Activated naive CD4-positive, alpha-beta T cell treated with anti-CD3 and anti-CD28 coated beads, Interleukin-2, amount 50 U/mL, for 24 hours (primary cell): ENCODE measurements around the gene PGS1.

ENCODE experiments used
- H3K27ac Mint-ChIP-seq: one replicate; pipeline ENCODE4 v1.8.0; 2021; ENCODE audit warnings: mild to moderate bottlenecking, mixed read lengths
- H3K27me3 Mint-ChIP-seq: one replicate; pipeline ENCODE4 v1.8.0; 2021; ENCODE audit warnings: mixed read lengths
- H3K36me3 Mint-ChIP-seq: one replicate; pipeline ENCODE4 v1.8.0; 2021; ENCODE audit warnings: mixed read lengths
- H3K4me1 Mint-ChIP-seq: one replicate; pipeline ENCODE4 v1.8.0; 2021; ENCODE audit warnings: mixed read lengths
- H3K4me3 Mint-ChIP-seq: one replicate; pipeline ENCODE4 v1.8.0; 2021; ENCODE audit warnings: mild to moderate bottlenecking, mixed read lengths
- H3K9me3 Mint-ChIP-seq: one replicate; pipeline ENCODE4 v1.8.0; 2021; ENCODE audit warnings: mixed read lengths

The PGS1 gene

GRCh38 chr17:78417531-78417909 lies 39.1 kb downstream of the PGS1 start:
- H3K4me1 Mint-ChIP-seq = peaks cover 67% of the 10 kb centered on the region
- H3K36me3 Mint-ChIP-seq = peaks cover 4% of the 10 kb centered on the region
- no peak overlapping the region for H3K27ac Mint-ChIP-seq
- H3K27me3 Mint-ChIP-seq = no peaks in the 10 kb centered on the region
- H3K9me3 Mint-ChIP-seq = no peaks in the 10 kb centered on the region
- peak overlapping the region; percentile 30 for H3K4me3 Mint-ChIP-seq

GRCh38 chr17:78418326-78419026 lies 40.0 kb downstream of the PGS1 start:
- Mint-ChIP-seq H3K4me3 (no peak overlapping the region), H3K27me3 (no peaks in the 10 kb centered on the region), H3K4me1 (peaks cover 57% of the 10 kb centered on the region), H3K9me3 (no peaks in the 10 kb centered on the region), H3K36me3 (peaks cover 4% of the 10 kb centered on the region), H3K27ac (no peak overlapping the region)

- peaks cover 8% of the 10 kb centered on the region for H3K36me3 Mint-ChIP-seq
- H3K27me3 Mint-ChIP-seq = no peaks in the 10 kb centered on the region
- peaks cover 40% of the 10 kb centered on the region for H3K4me1 Mint-ChIP-seq
- H3K4me3 Mint-ChIP-seq = no peak overlapping the region
- no peaks in the 10 kb centered on the region for H3K9me3 Mint-ChIP-seq
- peak overlapping the region; percentile 32 for H3K27ac Mint-ChIP-seq
Observed at GRCh38 chr17:78419970-78420815, 41.7 kb downstream of the PGS1 start.

DNA sequence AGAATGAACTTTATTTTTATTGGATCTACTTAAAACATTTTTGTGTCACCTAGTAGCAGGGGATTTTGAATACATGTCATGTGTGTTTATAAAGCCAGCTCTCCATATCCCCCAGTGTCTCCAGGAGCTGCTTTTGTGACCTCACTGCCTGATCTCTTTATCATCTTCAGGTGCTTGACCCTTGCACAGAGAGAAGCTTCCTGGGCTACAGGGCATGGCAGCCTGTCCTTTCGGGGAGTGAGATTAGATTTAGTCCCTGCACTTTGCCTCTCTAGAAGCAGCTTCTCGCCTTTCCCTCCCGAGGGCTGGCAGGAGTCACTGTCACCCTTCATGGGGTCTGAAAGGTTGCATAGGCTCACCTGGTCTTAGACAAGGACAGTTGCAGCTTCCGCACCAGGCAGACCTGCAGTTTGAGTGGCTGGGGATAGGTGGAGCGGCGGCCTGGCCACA lies 42.7 kb downstream of the PGS1 start:
- Mint-ChIP-seq H3K27me3 (no peaks in the 10 kb centered on the region), H3K4me1 (peaks cover 31% of the 10 kb centered on the region), H3K9me3 (no peaks in the 10 kb centered on the region), H3K27ac (peak overlapping the region; percentile 35), H3K4me3 (no peak overlapping the region), H3K36me3 (peaks cover 8% of the 10 kb centered on the region)

- Mint-ChIP-seq H3K36me3 (peaks cover 8% of the 10 kb centered on the region), H3K27me3 (no peaks in the 10 kb centered on the region), H3K27ac (no peak overlapping the region), H3K4me1 (peaks cover 25% of the 10 kb centered on the region), H3K9me3 (no peaks in the 10 kb centered on the region), H3K4me3 (no peak overlapping the region)
Observed at GRCh38 chr17:78421534-78422266, 43.3 kb downstream of the PGS1 start.

DNA sequence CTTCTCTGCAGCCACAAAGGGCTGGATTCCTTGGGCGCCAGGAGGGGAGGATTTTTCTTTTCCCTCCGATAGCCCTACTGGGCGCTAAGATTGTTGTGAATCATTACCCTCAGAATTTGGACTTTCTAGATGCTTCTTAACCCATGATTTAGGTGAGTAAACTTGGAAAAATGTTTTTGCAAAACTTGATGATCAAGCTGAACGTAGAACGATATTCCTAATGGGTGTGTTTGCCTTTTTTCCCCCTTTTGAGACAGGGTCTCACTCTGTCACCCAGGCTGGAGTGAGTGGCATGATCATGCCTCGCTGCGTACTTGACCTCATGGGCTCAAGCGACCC lies 43.8 kb downstream of the PGS1 start:
- Mint-ChIP-seq H3K36me3 (peaks cover 8% of the 10 kb centered on the region), H3K4me1 (peaks cover 19% of the 10 kb centered on the region), H3K4me3 (no peak overlapping the region), H3K27ac (no peak overlapping the region), H3K9me3 (no peaks in the 10 kb centered on the region), H3K27me3 (no peaks in the 10 kb centered on the region)

DNA sequence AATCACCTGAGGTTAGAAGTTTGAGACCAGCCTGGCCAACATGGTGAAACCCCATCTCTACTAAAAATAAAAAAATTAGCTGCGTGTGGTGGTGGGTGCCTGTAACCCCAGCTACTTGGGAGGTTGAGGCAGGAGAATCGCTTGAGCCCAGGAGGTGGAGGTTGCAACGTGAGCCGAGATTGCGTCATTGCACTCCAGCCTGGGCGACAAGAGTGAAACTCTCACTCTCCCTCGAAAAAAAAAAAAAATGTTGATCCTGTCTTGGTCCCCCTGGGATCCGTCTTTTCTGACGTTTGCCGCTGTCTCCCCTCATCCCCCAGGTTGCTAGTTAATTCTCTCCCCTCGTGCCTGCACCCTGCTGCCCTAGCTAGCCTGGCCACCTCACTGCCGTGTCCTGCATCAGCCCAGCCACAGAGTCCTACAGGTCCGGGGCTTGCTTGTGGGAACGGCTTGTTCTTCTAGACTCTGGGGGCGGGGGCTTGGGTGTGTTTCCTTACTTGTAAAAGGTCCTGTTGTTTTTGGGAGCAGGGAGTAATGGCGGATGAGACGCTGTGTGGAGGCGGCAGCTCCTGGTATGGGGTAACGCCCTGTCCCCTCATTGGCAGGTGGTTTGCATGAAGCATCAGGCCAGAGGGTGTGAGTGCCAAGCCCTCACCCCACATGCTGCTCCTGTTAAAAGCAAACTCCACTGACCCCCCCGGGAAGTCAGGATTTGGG lies 44.6 kb downstream of the PGS1 start:
- no peaks in the 10 kb centered on the region for H3K9me3 Mint-ChIP-seq
- H3K27ac Mint-ChIP-seq = no peak overlapping the region
- peaks cover 8% of the 10 kb centered on the region for H3K36me3 Mint-ChIP-seq
- no peaks in the 10 kb centered on the region for H3K27me3 Mint-ChIP-seq
- peaks cover 15% of the 10 kb centered on the region for H3K4me1 Mint-ChIP-seq
- no peak overlapping the region for H3K4me3 Mint-ChIP-seq

DNA sequence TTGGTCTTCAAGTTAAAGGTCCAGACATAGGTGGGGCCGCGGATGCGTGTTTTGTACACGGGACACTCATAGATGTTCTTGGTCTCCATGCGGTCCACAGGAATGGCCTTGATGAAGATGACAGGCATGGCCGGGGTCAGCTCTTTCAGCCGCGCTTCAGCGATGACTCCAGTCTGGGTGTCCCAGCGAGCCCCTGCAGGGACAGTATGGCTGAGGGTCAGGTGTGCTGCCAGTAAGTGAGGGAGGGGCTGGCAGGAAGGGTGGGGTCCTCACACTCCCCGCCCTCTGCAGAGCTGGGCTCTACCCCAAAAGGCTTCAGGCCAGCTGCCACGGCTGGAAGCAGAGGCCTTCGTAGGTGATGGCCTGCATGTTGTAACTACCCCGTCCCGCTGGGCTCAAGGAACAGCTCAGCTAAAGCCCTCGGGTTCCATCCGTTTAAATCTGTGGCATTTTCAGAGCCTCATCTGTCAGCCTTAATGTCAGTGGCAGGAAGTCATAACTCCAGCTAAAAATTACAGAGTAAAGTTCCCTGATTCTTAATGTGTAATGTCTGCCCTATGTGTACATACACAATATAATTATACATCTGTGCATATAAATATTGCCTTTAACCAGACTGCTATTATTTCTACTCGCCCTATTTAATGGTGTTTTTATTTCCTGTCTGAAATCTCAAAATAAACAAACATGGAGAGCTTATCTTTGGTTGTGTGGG lies 45.7 kb downstream of the PGS1 start:
- Mint-ChIP-seq H3K4me3 (no peak overlapping the region), H3K27ac (no peak overlapping the region), H3K4me1 (peaks cover 15% of the 10 kb centered on the region), H3K36me3 (peaks cover 9% of the 10 kb centered on the region), H3K27me3 (no peaks in the 10 kb centered on the region), H3K9me3 (no peaks in the 10 kb centered on the region)

DNA sequence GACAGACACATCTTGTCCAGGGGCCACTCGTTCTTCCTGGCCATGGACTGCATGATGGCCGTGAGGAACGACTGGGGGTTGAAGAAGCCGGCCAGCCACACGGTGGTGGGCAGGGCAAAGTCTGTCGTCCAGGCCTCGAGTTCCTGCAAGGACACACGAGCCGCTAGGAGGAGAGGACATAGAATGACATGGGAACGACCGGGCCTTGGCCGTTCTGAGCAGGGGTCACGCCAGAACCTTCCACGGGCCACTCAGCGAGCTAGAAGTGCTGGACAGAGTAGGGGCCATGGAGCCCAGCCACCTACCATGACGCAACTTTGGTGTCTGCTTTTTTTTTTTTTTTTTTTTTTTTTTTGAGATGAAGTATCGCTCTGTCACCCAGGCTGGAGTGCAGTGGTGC lies 47.0 kb downstream of the PGS1 start:
- peaks cover 7% of the 10 kb centered on the region for H3K36me3 Mint-ChIP-seq
- no peaks in the 10 kb centered on the region for H3K27me3 Mint-ChIP-seq
- no peak overlapping the region for H3K27ac Mint-ChIP-seq

DNA sequence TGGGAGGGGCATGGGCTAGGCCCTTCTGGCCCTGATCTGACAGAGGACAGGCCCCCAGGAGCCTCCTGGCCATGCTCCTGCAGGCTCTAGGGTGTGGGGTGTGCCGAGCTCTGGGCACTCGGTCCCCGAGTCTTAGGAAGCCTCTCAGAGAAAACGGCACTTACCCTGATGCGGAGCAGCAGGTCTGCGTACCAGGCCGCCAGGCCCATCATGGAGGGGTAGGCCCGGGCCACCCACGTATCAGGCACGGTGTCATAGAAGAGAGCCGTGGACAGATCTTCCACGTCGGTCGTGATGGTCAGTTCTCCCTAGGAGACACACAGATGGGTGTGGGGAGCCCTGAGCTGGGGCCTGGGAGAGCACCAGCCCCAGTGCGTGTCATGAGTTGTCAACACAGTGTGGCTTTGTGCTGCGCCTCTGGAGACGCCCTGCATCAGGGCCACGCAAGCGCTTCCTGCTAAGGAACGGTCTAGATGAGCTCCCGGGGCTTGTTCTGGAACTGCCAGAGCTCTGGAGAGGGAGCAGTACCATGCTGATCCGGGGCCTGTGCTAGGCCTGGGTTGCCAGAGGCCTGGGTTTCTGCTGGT lies 47.9 kb downstream of the PGS1 start:
- Mint-ChIP-seq H3K27me3 (no peaks in the 10 kb centered on the region), H3K36me3 (peaks cover 7% of the 10 kb centered on the region), H3K9me3 (no peaks in the 10 kb centered on the region), H3K27ac (no peak overlapping the region), H3K4me1 (peaks cover 7% of the 10 kb centered on the region), H3K4me3 (no peak overlapping the region)

More for the DNA sequence above, 47.0 kb downstream of the PGS1 start:
- no peak overlapping the region for H3K4me3 Mint-ChIP-seq
- H3K9me3 Mint-ChIP-seq = no peaks in the 10 kb centered on the region
- H3K4me1 Mint-ChIP-seq = peaks cover 13% of the 10 kb centered on the region

GRCh38 chr17:78427140-78427539 lies 48.7 kb downstream of the PGS1 start:
- no peaks in the 10 kb centered on the region for H3K9me3 Mint-ChIP-seq
- H3K27me3 Mint-ChIP-seq = no peaks in the 10 kb centered on the region
- no peak overlapping the region for H3K27ac Mint-ChIP-seq
- no peak overlapping the region for H3K4me3 Mint-ChIP-seq
- peaks cover 1% of the 10 kb centered on the region for H3K4me1 Mint-ChIP-seq
- peaks cover 6% of the 10 kb centered on the region for H3K36me3 Mint-ChIP-seq

GRCh38 chr17:78428025-78428575 lies 49.7 kb downstream of the PGS1 start:
- no peaks in the 10 kb centered on the region for H3K27me3 Mint-ChIP-seq
- H3K9me3 Mint-ChIP-seq = no peaks in the 10 kb centered on the region
- no peak overlapping the region for H3K27ac Mint-ChIP-seq
- no peaks in the 10 kb centered on the region for H3K4me1 Mint-ChIP-seq
- no peak overlapping the region for H3K4me3 Mint-ChIP-seq
- H3K36me3 Mint-ChIP-seq = peaks cover 5% of the 10 kb centered on the region

DNA sequence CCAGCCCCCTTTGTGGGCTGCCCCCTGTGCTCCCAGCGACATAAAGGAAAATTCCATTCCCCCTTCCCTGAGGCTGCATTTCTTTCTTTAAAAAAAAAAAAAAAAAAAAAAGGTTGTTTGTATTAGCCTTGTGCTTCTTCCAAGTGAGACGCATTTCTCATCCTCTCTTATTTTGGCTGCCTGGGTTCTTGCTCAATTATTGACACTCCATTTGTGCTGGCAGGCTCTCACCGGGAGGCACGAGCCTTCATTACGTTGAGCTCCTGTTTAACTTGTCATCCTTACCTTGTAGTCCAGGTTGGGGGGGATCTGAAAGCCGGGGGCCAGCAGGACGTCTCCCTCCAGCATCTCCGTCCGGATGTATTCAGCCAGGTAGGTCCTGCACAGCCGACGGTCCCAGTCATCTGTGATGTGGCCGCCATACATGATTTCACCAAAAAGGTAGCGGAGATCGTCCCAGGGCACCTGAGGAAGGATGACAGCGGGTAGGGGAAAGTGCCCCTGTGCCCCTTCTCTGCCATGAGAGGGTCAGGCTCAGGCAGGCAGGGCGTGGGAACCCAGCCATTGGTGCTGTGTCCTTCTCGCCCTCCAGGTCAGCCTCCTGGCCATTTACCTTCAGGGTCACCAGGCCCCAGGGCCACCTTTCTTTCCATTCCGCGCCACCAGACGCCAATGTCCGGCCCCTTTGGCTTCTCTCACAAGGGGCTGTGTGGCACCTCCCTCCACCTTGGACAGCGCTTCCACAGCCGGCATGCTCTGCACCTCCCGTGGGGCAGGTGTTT lies 50.6 kb downstream of the PGS1 start:
- no peaks in the 10 kb centered on the region for H3K4me1 Mint-ChIP-seq
- H3K27me3 Mint-ChIP-seq = no peaks in the 10 kb centered on the region
- no peak overlapping the region for H3K4me3 Mint-ChIP-seq
- H3K36me3 Mint-ChIP-seq = peaks cover 5% of the 10 kb centered on the region
- no peak overlapping the region for H3K27ac Mint-ChIP-seq
- no peaks in the 10 kb centered on the region for H3K9me3 Mint-ChIP-seq

DNA sequence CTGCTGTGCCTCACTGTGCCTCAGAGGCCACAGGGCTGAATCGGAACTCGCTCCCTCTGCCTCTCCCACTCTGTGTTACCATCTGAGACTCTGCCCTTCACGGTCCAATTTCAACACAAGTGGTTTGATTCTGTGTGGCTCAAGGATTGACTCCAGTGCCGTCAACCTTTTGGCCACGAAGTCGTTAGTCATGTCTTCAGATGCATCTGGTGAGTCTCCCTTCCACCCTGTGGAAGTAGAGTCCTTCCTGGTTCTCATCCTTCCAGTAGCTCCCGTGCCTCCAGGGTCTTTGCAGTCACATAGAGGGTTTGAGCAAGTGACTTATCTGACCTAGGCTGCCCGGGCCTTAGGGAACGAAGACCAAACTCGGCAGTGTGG lies 51.2 kb downstream of the PGS1 start:
- H3K4me3 Mint-ChIP-seq = no peak overlapping the region
- no peaks in the 10 kb centered on the region for H3K27me3 Mint-ChIP-seq
- no peaks in the 10 kb centered on the region for H3K9me3 Mint-ChIP-seq
- H3K27ac Mint-ChIP-seq = no peak overlapping the region
- no peaks in the 10 kb centered on the region for H3K4me1 Mint-ChIP-seq
- H3K36me3 Mint-ChIP-seq = peaks cover 2% of the 10 kb centered on the region
